Measurements from ENCODE around the gene GTF3C5.
"Not testable (repeated sequence)": the region's sequence is repeated elsewhere in the genome, so short reads cannot be mapped to it uniquely, and the experiment has no call there.

Gene GTF3C5

DNA sequence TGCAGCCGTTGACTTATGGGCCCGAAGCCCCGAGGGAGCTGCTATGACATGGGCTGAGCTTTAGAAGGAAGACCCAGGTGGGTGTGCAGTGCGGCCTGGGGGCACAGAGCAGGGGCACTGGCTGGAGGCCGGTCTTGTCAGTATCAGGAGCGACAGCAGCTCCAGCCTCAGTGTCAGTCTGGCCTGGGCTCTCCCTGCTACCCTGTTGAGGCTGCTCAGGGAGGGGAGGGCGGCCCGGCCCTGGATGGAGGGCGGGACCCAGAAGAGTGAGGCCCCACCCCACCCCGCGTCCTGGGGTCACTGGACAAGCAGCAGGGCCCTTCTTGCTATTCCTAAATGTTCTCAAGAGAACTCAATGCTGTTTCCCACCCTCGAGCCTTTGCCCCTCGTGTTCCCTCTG lies 34.3 kb upstream of the GTF3C5 start:
- DNase-seq (ENCODE audit: low read depth in 2 of 2) = no peak

DNA sequence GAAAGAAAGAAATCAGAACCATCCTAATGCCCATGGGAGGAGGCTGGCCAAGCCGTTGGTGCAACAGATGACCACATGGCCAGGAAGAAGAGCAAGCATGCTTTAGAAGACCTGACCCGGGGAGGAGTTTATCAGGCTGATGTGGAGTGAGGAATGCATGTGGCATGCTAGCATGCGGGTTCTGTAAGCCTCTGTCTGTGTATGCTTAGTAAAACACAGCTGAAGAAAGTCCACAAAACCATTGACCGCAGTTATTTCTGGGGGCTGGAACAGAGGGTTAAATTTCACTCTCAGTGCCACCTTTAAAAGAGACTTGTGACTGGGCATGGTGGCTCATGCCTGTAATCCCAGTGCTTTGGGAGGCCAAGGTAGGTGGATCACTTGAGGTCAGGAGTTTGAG lies 33.2 kb upstream of the GTF3C5 start:
- no peak for DNase-seq (ENCODE audit: low read depth in 2 of 2)

DNA sequence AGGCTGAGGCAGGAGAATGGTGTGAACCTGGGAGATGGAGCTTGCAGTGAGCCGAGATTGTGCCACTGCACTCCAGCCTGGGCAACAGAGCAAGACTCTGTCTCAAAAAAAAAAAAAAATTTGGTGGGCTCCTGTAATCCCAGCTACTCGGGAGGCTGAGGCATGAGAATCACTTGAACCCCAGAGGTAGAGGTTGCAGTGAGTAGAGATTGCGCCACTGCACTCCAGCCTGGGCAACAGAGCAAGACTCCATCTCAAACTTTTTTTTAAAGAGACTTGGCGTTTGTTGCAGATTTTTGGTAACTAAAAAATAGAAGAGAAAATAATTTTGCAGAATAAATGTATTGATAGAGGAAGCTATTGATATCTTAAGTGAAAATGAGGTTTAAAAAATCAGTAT lies 32.6 kb upstream of the GTF3C5 start:
- DNase-seq (ENCODE audit: low read depth in 2 of 2) = not testable (repeated sequence)

DNA sequence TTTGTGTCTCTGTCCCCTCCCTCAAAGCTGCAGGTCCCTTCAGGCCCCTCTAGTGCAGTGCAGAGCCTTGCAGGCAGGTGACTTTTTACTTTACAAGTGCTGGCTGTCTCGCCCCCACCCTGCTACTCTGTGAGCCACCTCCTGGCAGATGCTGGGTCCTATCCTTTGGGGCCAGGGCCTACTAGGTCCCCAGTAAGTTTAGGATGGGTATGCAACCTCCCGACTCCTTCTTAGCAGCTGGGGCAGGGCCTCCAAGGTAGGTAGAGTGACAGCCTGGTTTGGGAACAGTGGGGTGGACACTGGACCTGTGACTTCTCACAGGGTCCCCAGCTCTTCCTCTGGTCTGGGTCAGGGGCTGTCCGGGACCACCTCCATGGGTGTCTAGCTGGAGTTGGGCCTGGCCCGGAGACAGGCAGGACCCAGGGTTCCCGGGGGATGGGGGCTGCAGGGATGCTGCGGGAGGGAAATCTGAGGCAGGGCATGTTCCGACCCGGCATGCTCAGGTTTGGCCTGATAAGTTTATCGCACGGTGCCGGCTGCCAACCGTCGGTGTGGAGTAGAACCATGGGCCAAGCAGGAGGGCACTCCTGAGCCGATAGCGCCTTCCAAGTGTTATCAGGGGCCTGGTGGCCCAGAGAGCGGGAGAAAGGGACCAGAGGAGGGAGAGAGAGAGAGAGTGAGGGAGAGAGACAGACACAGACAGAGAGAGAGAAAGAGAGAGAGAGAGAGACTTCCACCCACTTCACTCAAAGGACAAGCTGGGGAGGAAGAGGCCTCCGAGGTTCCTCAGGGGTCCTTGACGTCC lies 31.8 kb upstream of the GTF3C5 start:
- no peak for DNase-seq (ENCODE audit: low read depth in 2 of 2)

GRCh38 chr9:133002147-133003070 lies 28.4 kb upstream of the GTF3C5 start:
- no peak for DNase-seq (ENCODE audit: low read depth in 2 of 2)

- no peak for DNase-seq (ENCODE audit: low read depth in 2 of 2)
Measured at GRCh38 chr9:133003071-133003461, 27.7 kb upstream of the GTF3C5 start.

GRCh38 chr9:133003671-133004090 lies 27.1 kb upstream of the GTF3C5 start:
- DNase-seq (ENCODE audit: low read depth in 2 of 2) = no peak

DNA sequence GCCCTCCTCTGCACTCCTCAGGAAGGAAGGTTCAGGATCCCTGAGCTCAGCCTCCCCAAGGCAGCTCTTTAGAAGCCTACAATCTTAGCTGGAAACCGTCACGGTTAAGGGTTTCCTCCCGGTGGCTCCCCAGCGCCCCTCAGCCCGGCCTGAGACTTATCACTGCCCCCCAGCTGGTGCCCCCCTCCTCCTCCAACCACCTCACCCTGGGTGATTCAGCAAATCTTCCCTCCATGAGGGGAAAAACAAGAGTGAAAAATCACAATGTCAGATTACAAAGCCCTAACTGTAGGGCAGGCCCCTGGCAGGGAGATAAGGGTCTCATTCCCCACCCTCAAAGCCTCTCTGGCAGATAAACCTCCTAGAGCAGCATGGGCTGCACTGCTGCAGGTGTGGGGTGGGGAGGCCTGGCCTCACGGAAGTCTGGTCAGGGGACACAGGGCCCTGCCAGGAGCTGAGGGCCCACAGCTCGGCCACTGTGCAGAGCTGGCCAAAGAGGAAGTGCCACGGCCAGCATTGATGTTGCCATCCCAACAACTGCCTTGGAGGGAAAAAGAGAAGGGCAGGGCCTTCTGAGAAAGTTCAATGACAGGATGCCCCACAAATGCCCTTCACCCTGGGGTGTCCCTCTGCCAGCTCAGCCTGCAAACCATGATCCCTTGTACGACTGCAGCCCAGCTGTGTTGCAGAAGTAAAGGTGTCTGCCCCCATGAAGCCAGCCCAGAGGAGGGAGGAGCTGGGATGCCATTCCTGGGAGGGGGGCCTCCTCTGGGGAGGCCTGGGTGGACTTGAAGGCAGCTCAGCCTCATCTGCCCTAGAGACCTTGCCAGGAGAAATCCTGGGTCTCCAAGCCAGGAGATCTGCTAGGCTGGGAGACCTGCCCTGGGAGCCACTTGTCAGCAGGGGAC lies 26.5 kb upstream of the GTF3C5 start:
- DNase-seq (ENCODE audit: low read depth in 2 of 2) = no peak

DNA sequence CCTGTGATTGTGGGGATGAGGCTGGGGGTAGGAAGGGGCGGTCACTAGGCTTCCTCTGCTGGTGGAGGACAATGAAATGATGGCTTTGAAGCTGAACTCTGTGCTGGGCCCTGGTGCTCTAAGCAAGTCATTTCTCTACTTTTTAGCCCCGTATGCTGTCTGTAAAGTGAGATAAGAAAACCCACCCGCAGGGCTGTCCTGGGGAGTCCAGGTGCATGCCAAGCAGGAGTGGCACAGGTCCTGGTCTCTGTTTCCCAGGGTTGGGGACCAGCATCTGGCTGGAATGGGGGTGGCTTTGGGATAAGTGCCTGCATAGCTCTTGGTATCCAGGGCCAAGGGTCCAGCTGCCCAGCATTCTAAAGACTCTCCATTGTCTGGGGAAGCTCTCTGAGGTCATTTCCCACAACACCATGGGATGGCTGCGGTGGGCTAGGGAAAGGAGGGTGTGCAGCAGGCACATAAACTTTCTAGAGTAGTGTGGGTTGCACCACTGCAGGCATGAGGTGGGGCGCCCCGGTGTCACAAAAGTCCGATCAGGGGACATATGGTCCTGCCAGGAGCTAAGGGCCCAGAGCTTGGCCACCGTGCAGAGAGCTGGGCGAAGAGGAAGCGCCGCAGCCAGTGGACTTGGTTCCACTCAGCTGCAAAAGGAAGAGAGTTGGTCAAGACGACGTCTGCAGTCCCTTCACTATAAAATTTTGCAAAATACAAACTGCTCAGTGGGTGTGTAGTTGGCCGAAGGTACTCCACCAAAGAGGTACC lies 25.6 kb upstream of the GTF3C5 start:
- no peak for DNase-seq (ENCODE audit: low read depth in 2 of 2)

DNA sequence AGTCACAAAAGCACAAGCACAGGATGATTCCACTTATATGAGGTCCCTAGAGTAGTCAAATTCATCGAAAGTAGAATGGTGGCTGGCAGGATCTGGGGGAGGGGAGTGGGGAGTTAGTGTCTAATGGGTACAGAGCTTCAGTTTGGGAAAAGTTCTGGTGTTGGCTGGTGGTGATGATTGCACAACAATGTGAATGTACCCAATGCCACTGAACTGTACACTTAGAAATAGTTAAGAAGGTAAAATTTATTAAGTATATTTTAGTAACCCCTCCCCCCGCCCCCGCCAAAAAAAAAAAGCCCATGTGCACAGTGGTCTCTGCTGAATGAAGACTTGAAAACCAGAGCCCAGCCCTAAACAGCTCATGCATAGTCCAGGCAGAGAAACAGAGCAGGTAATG lies 24.8 kb upstream of the GTF3C5 start:
- no peak for DNase-seq (ENCODE audit: low read depth in 2 of 2)

- DNase-seq (ENCODE audit: low read depth in 2 of 2) = no peak
Measured at GRCh38 chr9:133006731-133007352, 24.0 kb upstream of the GTF3C5 start.

DNA sequence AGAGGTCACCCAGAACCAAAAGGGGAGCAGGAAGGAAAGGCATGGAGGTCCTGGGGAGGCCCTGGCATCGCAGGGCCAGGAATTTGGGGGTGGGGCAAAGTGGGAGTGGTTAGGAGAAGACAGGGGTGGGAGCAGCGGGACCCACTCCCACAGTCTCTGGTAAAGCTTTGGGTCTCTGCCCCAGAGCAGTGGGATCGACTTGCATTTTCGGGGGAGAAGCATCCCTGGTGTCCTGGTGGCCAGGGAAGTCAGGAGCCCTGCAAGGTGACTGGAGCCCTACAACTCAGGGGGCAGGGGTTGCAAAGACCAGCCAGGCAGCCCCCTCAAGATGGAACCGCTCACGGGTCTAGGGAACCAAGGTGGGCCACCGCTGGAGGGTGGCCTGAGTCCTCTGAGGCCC lies 22.4 kb upstream of the GTF3C5 start:
- DNase-seq (ENCODE audit: low read depth in 2 of 2) = no peak

DNA sequence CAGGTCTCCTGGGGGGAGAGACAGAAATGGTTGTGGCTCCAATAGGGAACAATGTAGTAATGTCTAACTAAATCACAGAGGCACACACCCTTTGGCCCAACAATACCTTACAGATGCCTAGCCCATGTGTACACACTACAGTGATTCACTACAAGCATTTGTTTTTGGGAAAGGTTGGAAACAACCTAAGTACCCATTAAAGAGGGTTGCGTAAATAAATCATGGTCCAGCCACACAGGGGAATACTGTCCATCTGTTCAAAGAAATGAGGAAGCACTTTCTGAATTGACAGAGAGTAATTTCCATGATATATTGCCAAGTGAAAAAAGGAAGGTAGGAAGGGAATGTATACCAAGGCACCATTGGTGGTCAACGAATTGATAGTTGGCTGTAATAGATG lies 22.0 kb upstream of the GTF3C5 start:
- no peak for DNase-seq (ENCODE audit: low read depth in 2 of 2)

- no peak for DNase-seq (ENCODE audit: low read depth in 2 of 2)
Measured at GRCh38 chr9:133009906-133010582, 20.8 kb upstream of the GTF3C5 start.

- DNase-seq (ENCODE audit: low read depth in 2 of 2) = no peak
Measured at GRCh38 chr9:133014696-133015095, 16.1 kb upstream of the GTF3C5 start.

GRCh38 chr9:133023117-133023890 lies 7.5 kb upstream of the GTF3C5 start:
- no peak for DNase-seq (ENCODE audit: low read depth in 2 of 2)

GRCh38 chr9:133026426-133026825 lies 4.4 kb upstream of the GTF3C5 start:
- DNase-seq (ENCODE audit: low read depth in 2 of 2) = no peak

DNA sequence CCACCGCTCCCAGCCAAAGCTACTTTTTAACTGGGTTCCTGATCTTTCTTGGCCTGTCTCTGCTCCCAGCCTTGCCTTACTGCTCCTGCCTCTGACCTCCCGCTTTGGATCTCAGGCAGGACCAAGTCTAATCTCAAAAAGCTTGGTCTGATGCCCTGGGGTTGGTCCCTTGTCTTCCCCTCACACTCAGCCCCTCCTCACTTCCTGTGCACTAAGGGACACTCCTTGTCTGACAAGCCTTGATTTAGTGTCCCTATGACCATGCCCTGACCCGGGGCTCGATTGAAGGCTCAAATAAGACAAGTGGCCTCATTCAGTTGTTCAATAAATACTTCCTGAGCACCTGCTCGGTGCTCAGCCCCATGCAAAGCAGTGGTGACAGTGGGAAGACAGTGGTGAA lies 3.7 kb upstream of the GTF3C5 start:
- DNase-seq (ENCODE audit: low read depth in 2 of 2) = no peak

DNA sequence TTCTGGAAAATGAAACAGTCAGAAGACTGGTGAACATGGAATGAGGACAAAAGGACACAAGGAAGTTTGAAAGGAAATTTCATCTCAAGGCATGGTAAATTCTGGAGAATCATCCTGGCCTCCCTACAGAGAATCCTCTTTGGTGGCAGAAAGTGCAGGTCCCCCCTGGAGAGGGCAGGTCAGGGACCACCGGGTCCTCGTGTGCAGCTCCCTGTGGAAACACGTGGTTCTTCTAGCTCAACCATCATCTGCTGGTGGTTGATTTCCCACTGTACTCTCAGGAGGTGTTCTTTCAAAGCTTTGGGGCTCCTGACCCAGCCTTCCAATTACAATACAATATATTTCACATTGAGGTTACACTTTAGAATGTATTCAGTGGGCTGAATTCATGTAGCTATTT lies 2.6 kb upstream of the GTF3C5 start:
- no peak for DNase-seq (ENCODE audit: low read depth in 2 of 2)

DNA sequence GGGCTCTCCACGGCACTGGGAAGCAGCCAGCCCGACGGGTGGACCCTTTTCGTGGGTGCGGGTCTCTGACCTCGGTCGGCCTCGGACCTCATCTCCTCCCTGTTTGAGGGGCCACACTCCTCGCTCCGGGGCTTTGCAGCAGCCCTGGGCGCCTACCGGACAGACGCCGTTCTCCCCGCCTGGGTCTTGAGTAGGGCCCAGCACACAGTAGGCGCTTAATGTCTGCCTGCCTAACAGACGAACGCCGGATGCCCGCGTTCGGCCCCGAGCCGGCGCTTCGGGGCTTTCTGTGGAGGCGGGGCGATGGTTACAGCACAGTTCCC lies 842 bp upstream of the GTF3C5 start:
- DNase-seq (ENCODE audit: low read depth in 2 of 2) = no peak

Data from activated CD8-positive, alpha-beta memory T cell treated with anti-CD3 and anti-CD28 coated beads for 4 hours (primary cell).